OCI-LY7 (cell line): ENCODE measurements around the gene B9D2. TPM values are rescaled to one million over a fixed set of nuclear protein-coding genes. Genes with fewer than 3 reads are reported as not detected.

Experiments
- BruUV-seq: library from RNA; stranded (reverse); fragments of 400-500 nt; replicated peaks from 2 replicates; lab custom pipeline; 2021; lab: Mats Ljungman, UMichigan
- CTCF ChIA-PET: fragments of 300-600 bp; sonication (Branson Sonifier 250); formaldehyde crosslinking; loops from one replicate; lab custom pipeline; 2022; ENCODE audit warnings: antibody characterized with exemption; ENCODE audit not compliant: unreplicated experiment; lab: Charles Lee
- POLR2A ChIA-PET: fragments of 300-600 bp; sonication (Branson Sonifier 250); formaldehyde crosslinking; loops from one replicate; lab custom pipeline; 2022; ENCODE audit warnings: antibody characterized with exemption; lab: Charles Lee
- DNase-seq: peaks from one replicate; pipeline ENCODE4 v3.0.0-alpha.2; 2015; ENCODE audit warnings: low spot score
- H2AFZ ChIP-seq: fragments of 200-600 bp; sonication (generic), shearing (Covaris generic); 2 replicates; pipeline ENCODE4 v1.6.1; 2014; ENCODE audit warnings: mild to moderate bottlenecking, antibody characterized with exemption, low read length, moderate library complexity
- H3K27ac ChIP-seq: fragments of 200-600 bp; sonication (generic); 2 replicates; pipeline ENCODE4 v1.5.1; 2014; ENCODE audit warnings: mixed run types, low read depth, mild to moderate bottlenecking, moderate library complexity, low read length, inconsistent platforms; ENCODE audit not compliant: poor library complexity, severe bottlenecking
- H3K36me3 ChIP-seq: fragments of 200-600 bp; sonication (generic); 2 replicates; pipeline ENCODE4 v1.6.1; 2014; ENCODE audit warnings: mild to moderate bottlenecking, antibody characterized with exemption, low read length, moderate library complexity, mixed read lengths; ENCODE audit not compliant: insufficient read depth
- H3K4me1 ChIP-seq: fragments of 200-600 bp; sonication (generic); 2 replicates; pipeline ENCODE4 v1.5.1; 2014; ENCODE audit warnings: mild to moderate bottlenecking, low read length; ENCODE audit not compliant: insufficient read depth, poor library complexity, severe bottlenecking
- H3K4me2 ChIP-seq: fragments of 200-600 bp; sonication (generic); 2 replicates; pipeline ENCODE4 v1.6.1; 2014; ENCODE audit warnings: mild to moderate bottlenecking, low read length
- H3K4me3 ChIP-seq: fragments of 200-600 bp; sonication (generic); 2 replicates; pipeline ENCODE4 v1.5.1; 2014; ENCODE audit warnings: mild to moderate bottlenecking, low read depth, low read length; ENCODE audit not compliant: poor library complexity, severe bottlenecking
- H3K79me2 ChIP-seq: fragments of 200-600 bp; sonication (generic); 2 replicates; pipeline ENCODE4 v1.6.1; 2016; ENCODE audit warnings: low read depth, mild to moderate bottlenecking, low read length, moderate library complexity, mixed read lengths; ENCODE audit not compliant: insufficient read depth
- H3K9me2 ChIP-seq: fragments of 200-600 bp; sonication (generic); 2 replicates; pipeline ENCODE4 v1.6.1; 2016; ENCODE audit warnings: mild to moderate bottlenecking, low read length, mixed read lengths; ENCODE audit not compliant: insufficient read depth
- H3K9me3 ChIP-seq: fragments of 200-600 bp; sonication (generic); 2 replicates; pipeline ENCODE4 v1.6.1; 2014; ENCODE audit warnings: mild to moderate bottlenecking, mixed run types, low read length, mixed read lengths
- H4K20me1 ChIP-seq: fragments of 200-600 bp; sonication (generic); 2 replicates; pipeline ENCODE4 v1.6.1; 2014; ENCODE audit warnings: mild to moderate bottlenecking, antibody characterized with exemption, low read length, moderate library complexity, mixed read lengths; ENCODE audit not compliant: insufficient read depth
- CTCF ChIP-seq: fragments of 200-600 bp; sonication (generic); conservative IDR thresholded peaks from 2 replicates; pipeline ENCODE4 v1.5.1; 2014; ENCODE audit warnings: mild to moderate bottlenecking, antibody characterized with exemption, low read length, moderate library complexity, mixed read lengths
- EZH2phosphoT487 ChIP-seq: fragments of 200-600 bp; sonication (generic); IDR thresholded peaks from 2 replicates; pipeline ENCODE4 v1.6.1; 2018; ENCODE audit warnings: low read depth, borderline replicate concordance, mild to moderate bottlenecking, mixed run types, antibody characterized with exemption, low read length, moderate library complexity, mixed read lengths
- intact Hi-C: fragments of 100-400 bp; cut with micrococcal nuclease; formaldehyde crosslinking; loops from one replicate; pipeline ENCODE4 v1.10.0; 2022; ENCODE audit not compliant: unreplicated experiment
- total RNA-seq, 2 experiments: library from RNA; depleted of rRNA in 1 of 2; stranded (reverse); fragments of >200 nt in 1 of 2; shearing (Covaris generic) in 1 of 2; gene quantifications; 2 replicates each; pipeline ENCODE4 v1.2.3, GENCODE V29; 2014 to 2022

Gene B9D2
- total RNA-seq, 2 experiments from 2014 or later = 3.9 to 5.2 TPM

DNA sequence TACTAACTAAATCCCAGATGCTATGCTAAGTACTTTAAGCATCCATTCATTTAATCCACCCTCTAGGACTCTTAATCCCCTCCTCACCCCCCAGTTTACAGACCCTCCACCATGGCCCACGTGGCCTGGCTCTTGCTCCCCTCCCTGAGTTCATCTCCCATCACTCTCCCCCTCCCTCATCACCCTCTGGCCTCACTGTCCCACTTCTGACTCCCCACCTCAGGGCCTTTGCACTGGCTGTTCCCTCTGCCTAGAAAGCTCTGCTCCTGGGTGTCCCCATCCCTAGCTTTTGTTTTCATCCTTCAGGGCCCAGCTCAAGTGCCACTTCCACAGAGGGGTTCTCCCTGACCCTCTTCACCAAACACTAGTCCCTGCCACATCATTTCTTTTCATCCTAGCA lies 4.2 kb downstream of the B9D2 start:
- H3K4me1 ChIP-seq = peaks cover 6% of the 10 kb centered on the region
- no peak overlapping the region for H2AFZ ChIP-seq
- no peak overlapping the region for H3K27ac ChIP-seq
- H3K79me2 ChIP-seq = peaks cover 5% of the 10 kb centered on the region; the same call in 1 of the 2 replicates
- ChIA-PET CTCF (no interaction called here), POLR2A (no interaction called here)
- no peak for DNase-seq
- intact Hi-C loops = no loop called here
- H3K36me3 ChIP-seq = no peaks in the 10 kb centered on the region
- H4K20me1 ChIP-seq = no peaks in the 10 kb centered on the region; the same call in 1 of the 2 replicates
- TF ChIP-seq EZH2phosphoT487 (no peak), CTCF (no peak)
- H3K9me3 ChIP-seq = no peaks in the 10 kb centered on the region
- no peak overlapping the region for H3K4me3 ChIP-seq
- H3K4me2 ChIP-seq = no peak overlapping the region
- no peaks in the 10 kb centered on the region for H3K9me2 ChIP-seq
- BruUV-seq = no TSS peak

DNA sequence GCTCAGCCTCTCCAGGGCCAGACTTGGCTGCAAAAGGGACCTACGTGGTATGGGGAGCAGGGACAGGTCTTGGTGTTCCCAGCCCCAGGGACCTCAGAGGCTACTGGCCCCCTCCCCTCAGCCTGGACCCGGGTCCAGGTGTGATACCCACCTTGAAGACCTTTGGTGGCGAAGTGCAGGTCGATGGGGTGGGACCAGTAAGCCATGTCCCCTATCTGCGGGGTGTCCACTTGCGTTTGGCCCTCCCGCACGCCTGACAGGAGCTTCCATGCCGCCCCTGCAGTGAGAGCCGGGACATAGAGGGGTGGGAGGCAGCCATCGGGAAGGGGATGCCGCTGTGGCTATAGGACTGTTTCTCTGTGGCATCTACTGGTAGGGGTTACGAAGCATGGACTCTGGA lies 6.2 kb downstream of the B9D2 start:
- CTCF ChIA-PET = no interaction called here
- intact Hi-C loops = no loop called here
- H3K36me3 ChIP-seq = no peaks in the 10 kb centered on the region

More for the DNA sequence above, 6.2 kb downstream of the B9D2 start:
- H3K4me2 ChIP-seq = no peak overlapping the region
- no peaks in the 10 kb centered on the region for H3K9me2 ChIP-seq
- H3K27ac ChIP-seq = no peak overlapping the region
- POLR2A ChIA-PET = interaction anchor here (0.5 kb wide), 1 partner anchor 97 kb away, joined by 4 read pairs; no protein-coding TSS in a partner anchor
- H3K4me1 ChIP-seq = peaks cover 6% of the 10 kb centered on the region
- no peak overlapping the region for H3K4me3 ChIP-seq
- TF ChIP-seq CTCF = no peak
- TF ChIP-seq EZH2phosphoT487 = no peak
- no TSS peak for BruUV-seq
- H4K20me1 ChIP-seq = no peaks in the 10 kb centered on the region; the same call in 1 of the 2 replicates
- DNase-seq = no peak
- peaks cover 9% of the 10 kb centered on the region; the same call in 1 of the 2 replicates for H3K79me2 ChIP-seq
- H3K9me3 ChIP-seq = no peaks in the 10 kb centered on the region
- H2AFZ ChIP-seq = no peak overlapping the region
